Astrocyte (in vitro differentiated cells and primary cell): ENCODE data around the gene CLEC6A.

Source experiments
- CTCF ChIP-seq: IDR thresholded peaks from 2 replicates; pipeline ENCODE4 v1.5.1; 2011; ENCODE audit warnings: low read depth, mild to moderate bottlenecking, inconsistent platforms, low read length, moderate library complexity; ENCODE audit not compliant: insufficient read depth
- EZH2 ChIP-seq: IDR thresholded peaks from 2 replicates; pipeline ENCODE4 v1.6.1; 2012; ENCODE audit warnings: mild to moderate bottlenecking, low read length, inconsistent platforms; ENCODE audit not compliant: insufficient read depth

GRCh38 chr12:8507596-8507995 is 51.8 kb downstream of the CLEC6A start:
- TF ChIP-seq CTCF (no peak), EZH2 (no peak)
